Heart left ventricle (tissue), 13 donors: ENCODE results near the gene MARCO.

Source experiments
- POLR2A ChIP-seq, 2 donors: fragments of 450-650 bp; IDR thresholded peaks; one replicate each; pipeline ENCODE4 v1.6.1; 2017; ENCODE audit warnings: antibody characterized with exemption in 2 of 2, mild to moderate bottlenecking in 2 of 2, moderate library complexity in 2 of 2
- TF ChIP-seq, protein P1 (sequence below), 12 donors: fragments of 200-600 bp; sonication (generic) in 4 of 12; IDR thresholded peaks; one replicate each; pipeline versions ENCODE4 v1.5.0 to v1.8.0; 2018 to 2022; ENCODE audit warnings: antibody characterized with exemption in 12 of 12, mild to moderate bottlenecking in 5 of 12
- donor health status: ischemic (EF 13 %, LVEDD 7.1; RV severe dilation, severe dysfunction).
- donor health status: DM: no; HTN: yes; CAD: no.
- donor health status: DM: no; HTN: no; CAD: no.
- donor health status: ischemic (EF 25% LVEDD 6.9; RV normal size, moderate dysfunction).
- donor health status: ischemic (EF 25% LVEDD 5.7; RV mildly dilated, moderate dysfunction).
- donor health status: ischemic (EF 35%, LVEDD 5.7; RV mildly dilated, moderate dysfunction).
- donor health status: nonischemic (EF 11% LVEDD 7.7; RV severe dilation, severe dysfunction).
- donor health status: DM: yes; HTN: yes; CAD: no.
- donor health status: PGD.
- donor health status: ischemic (EF 29% LVEDD 5.4; RV normal size, mild dysfunction).
- donor health status: nonischemic (EF 23%, LVEDD 6.1; RV moderate dilation, normal function).

DNA sequence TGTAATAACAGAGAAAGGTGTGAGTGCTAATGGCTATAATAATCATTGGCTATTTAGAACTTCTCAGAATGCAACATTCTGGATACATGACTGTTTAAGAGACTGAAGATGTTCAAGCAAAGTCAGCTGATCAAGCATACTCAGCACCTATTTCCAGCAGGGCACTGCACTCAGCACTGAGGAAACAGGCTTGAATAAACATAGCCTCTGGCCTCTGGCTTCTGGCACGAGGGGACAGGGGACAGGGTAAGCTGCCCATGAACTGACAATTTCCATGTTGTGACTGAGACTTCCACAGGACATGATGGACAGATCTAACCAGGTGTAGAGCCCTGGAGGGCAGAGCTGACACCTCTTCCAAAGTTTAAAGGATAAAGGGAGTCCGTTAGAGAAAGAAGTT, 1.3 kb downstream of the MARCO start:
- TF ChIP-seq, protein P1, sequence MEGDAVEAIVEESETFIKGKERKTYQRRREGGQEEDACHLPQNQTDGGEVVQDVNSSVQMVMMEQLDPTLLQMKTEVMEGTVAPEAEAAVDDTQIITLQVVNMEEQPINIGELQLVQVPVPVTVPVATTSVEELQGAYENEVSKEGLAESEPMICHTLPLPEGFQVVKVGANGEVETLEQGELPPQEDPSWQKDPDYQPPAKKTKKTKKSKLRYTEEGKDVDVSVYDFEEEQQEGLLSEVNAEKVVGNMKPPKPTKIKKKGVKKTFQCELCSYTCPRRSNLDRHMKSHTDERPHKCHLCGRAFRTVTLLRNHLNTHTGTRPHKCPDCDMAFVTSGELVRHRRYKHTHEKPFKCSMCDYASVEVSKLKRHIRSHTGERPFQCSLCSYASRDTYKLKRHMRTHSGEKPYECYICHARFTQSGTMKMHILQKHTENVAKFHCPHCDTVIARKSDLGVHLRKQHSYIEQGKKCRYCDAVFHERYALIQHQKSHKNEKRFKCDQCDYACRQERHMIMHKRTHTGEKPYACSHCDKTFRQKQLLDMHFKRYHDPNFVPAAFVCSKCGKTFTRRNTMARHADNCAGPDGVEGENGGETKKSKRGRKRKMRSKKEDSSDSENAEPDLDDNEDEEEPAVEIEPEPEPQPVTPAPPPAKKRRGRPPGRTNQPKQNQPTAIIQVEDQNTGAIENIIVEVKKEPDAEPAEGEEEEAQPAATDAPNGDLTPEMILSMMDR (IDR thresholded peaks at IDR 0.05): no peak
- no peak for TF ChIP-seq POLR2A (IDR thresholded peaks at IDR 0.05)
